Loucy (cell line): ENCODE measurements around the gene SH3RF2.

Experiments
- EZH2phosphoT487 ChIP-seq: fragments of 200-600 bp; IDR thresholded peaks from 2 replicates; pipeline ENCODE4 v1.6.1; 2018; ENCODE audit warnings: antibody characterized with exemption, mild to moderate bottlenecking, moderate library complexity, borderline replicate concordance
- TF ChIP-seq, protein P1 (sequence below): fragments of 200-600 bp; sonication (generic); conservative IDR thresholded peaks from 2 replicates; pipeline ENCODE4 v1.5.1; 2014; ENCODE audit warnings: mild to moderate bottlenecking, antibody characterized with exemption, low read length

DNA sequence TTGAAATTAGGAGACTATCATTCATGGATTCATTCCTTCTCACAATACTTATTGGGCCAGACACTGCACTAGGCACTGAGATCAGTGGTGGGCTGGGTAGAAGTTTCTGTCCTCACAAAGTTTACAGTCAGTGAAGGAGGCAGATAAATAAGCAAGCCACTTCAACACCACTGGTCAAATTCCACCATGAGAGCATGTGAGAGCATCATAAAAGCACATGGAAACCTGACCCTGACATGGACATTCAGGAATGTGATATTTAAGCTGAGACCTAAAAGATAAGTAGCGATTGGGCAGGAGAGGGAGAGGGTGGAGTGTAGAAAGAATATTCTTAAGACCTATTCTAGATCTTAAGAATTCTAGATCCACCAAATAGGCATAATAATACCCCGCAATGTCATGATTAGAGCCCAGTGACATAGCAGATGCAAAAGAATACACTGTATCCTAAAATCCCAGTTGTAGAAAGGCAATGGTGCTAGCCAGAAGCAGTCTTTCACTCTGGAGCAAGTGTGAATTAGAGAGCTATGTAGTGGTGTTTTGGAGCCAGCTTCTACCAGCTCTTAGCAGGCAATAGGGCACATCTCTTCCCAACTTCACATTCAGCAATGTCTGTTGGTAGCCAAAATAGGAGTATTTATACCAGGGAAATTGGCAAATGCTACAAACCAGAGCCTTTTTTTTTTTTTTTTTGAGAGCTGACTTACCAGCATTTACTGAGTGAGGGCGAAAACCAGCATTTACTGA lies 46.4 kb downstream of the SH3RF2 start:
- TF ChIP-seq, protein P1, sequence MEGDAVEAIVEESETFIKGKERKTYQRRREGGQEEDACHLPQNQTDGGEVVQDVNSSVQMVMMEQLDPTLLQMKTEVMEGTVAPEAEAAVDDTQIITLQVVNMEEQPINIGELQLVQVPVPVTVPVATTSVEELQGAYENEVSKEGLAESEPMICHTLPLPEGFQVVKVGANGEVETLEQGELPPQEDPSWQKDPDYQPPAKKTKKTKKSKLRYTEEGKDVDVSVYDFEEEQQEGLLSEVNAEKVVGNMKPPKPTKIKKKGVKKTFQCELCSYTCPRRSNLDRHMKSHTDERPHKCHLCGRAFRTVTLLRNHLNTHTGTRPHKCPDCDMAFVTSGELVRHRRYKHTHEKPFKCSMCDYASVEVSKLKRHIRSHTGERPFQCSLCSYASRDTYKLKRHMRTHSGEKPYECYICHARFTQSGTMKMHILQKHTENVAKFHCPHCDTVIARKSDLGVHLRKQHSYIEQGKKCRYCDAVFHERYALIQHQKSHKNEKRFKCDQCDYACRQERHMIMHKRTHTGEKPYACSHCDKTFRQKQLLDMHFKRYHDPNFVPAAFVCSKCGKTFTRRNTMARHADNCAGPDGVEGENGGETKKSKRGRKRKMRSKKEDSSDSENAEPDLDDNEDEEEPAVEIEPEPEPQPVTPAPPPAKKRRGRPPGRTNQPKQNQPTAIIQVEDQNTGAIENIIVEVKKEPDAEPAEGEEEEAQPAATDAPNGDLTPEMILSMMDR, result no peak
- TF ChIP-seq EZH2phosphoT487, result no peak
